DOHH2 (cell line): ENCODE data around the gene CACNA1F.

Experiments
- CTCF ChIP-seq: fragments of 200-600 bp; sonication (generic); IDR thresholded peaks from one replicate; pipeline ENCODE4 v1.5.1; 2014; ENCODE audit warnings: antibody characterized with exemption, mild to moderate bottlenecking, low read depth, low read length; ENCODE audit not compliant: poor library complexity, severe bottlenecking
- EZH2phosphoT487 ChIP-seq: fragments of 200-600 bp; sonication (generic); IDR thresholded peaks from 2 replicates; pipeline ENCODE4 v1.6.1; 2017; ENCODE audit warnings: borderline replicate concordance, mild to moderate bottlenecking, antibody characterized with exemption, low read length, moderate library complexity, mixed read lengths

GRCh38 chrX:49214416-49214815 is 18.7 kb downstream of the CACNA1F start:
- TF ChIP-seq CTCF (no peak), EZH2phosphoT487 (no peak)
